DND-41 (cell line): ENCODE data around the gene CILP.

Experiments
- ATAC-seq: fragments of 200-7000 bp; cut with Tn5 transposase; 3 replicates; pipeline ENCODE4 v1.9.1; 2021; ENCODE audit warnings: low read depth; ENCODE audit not compliant: insufficient read depth
- DNase-seq: peaks from one replicate; pipeline ENCODE4 v3.0.0-alpha.2; 2020
- H2AFZ ChIP-seq: 2 replicates; pipeline ENCODE4 v1.6.0; 2012; ENCODE audit warnings: low read depth, low read length
- H3K27ac ChIP-seq: 2 replicates; pipeline ENCODE4 v1.5.1; 2012; ENCODE audit warnings: low read length, inconsistent platforms
- H3K27me3 ChIP-seq: fragments of 200-600 bp; sonication (generic); 2 replicates; pipeline ENCODE4 v1.6.0; 2012; ENCODE audit warnings: low read length, mild to moderate bottlenecking, inconsistent platforms; ENCODE audit not compliant: insufficient read depth, poor library complexity
- H3K36me3 ChIP-seq: 2 replicates; pipeline ENCODE4 v1.5.1; 2012; ENCODE audit warnings: low read length, inconsistent platforms; ENCODE audit not compliant: insufficient read depth
- H3K4me1 ChIP-seq: 2 replicates; pipeline ENCODE4 v1.5.1; 2012; ENCODE audit warnings: mild to moderate bottlenecking, low read length; ENCODE audit not compliant: insufficient read depth
- H3K4me2 ChIP-seq: 2 replicates; pipeline ENCODE4 v1.6.0; 2012; ENCODE audit warnings: mild to moderate bottlenecking, moderate library complexity, low read length, inconsistent platforms; ENCODE audit not compliant: insufficient read depth
- H3K4me3 ChIP-seq, 2 experiments: fragments of 200-600 bp in 1 of 2; shearing (Covaris generic) in 1 of 2; 2 replicates each; pipeline ENCODE4 v1.5.1; 2012 to 2016; ENCODE audit warnings: inconsistent platforms in 2 of 2, low read length in 2 of 2, mild to moderate bottlenecking in 2 of 2, low read depth in 1 of 2, moderate library complexity in 1 of 2
- H3K79me2 ChIP-seq: 2 replicates; pipeline ENCODE4 v1.6.0; 2012; ENCODE audit warnings: low read length, inconsistent platforms; ENCODE audit not compliant: insufficient read depth
- H3K9ac ChIP-seq: 2 replicates; pipeline ENCODE4 v1.6.0; 2012; ENCODE audit warnings: low read depth, mild to moderate bottlenecking, inconsistent platforms, low read length, moderate library complexity
- H3K9me3 ChIP-seq: 2 replicates; pipeline ENCODE4 v1.5.1; 2012; ENCODE audit warnings: low read length, moderate library complexity, mild to moderate bottlenecking, inconsistent platforms; ENCODE audit not compliant: insufficient read depth, severe bottlenecking
- H4K20me1 ChIP-seq: 2 replicates; pipeline ENCODE4 v1.6.0; 2012; ENCODE audit warnings: low read length; ENCODE audit not compliant: insufficient read depth
- EZH2 ChIP-seq: IDR thresholded peaks from 3 replicates; pipeline ENCODE4 v1.6.1; 2012; ENCODE audit warnings: borderline replicate concordance, low read depth, mild to moderate bottlenecking, moderate library complexity, low read length, inconsistent platforms; ENCODE audit not compliant: severe bottlenecking
- TF ChIP-seq, protein P1 (sequence below): IDR thresholded peaks from 2 replicates; pipeline ENCODE4 v1.5.1; 2012; ENCODE audit warnings: borderline replicate concordance, low read length, moderate library complexity, mild to moderate bottlenecking; ENCODE audit not compliant: poor library complexity, severe bottlenecking; ENCODE audit errors: extremely low read depth

The CILP gene

DNA sequence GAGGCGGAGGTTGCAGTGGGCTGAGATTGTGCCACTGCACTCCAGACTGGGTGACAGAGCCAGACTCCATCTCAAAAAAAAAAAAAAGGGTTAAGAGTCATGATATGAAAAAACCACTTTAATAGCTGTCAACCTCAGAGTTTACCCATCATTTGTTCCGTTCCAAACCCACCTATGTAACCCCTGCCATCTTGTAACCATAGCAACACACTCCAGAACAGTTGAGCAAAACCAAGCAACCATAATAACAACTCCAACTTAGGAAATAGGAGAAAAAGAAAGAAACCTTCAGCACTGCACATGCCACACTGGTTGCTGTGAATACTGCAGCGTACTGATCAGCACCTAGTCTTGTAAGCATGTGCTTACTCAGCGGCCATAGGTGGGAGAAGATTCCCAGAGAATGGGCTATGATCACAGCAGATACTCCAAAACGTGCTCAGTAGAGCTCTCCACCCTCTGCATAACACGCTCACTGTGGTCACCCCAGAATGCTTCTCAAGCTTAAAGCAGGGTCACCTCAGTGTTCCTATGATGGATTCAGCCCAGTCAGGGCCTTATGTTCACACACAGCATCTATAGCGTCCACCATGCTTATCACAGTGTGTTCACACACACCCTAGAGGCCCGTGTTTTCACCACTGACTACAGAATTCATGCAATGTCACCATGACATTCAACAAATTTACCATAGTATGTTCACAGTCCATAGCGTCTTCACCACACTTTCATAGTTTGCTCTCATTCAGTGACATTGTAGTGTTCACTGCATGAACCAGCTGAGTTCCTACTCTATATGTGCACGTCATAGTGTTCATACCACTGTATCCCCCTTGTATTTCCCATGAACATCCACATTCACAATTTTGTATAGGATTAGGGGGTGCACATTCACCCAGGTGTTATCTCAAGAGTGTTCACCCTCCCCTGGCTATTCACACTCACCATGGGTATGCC lies 6.5 kb upstream of the CILP start:
- Histone ChIP-seq H3K4me1 (no peaks in the 10 kb centered on the region), H4K20me1 (no peaks in the 10 kb centered on the region), H3K36me3 (no peaks in the 10 kb centered on the region), H3K4me3 (no peak overlapping the region), H3K79me2 (no peaks in the 10 kb centered on the region), H3K27me3 (no peaks in the 10 kb centered on the region), H3K9ac (no peak overlapping the region), H3K9me3 (no peaks in the 10 kb centered on the region), H3K27ac (no peak overlapping the region), H3K4me2 (no peak overlapping the region), H2AFZ (no peak overlapping the region)
- no peak for ATAC-seq
- no peak for TF ChIP-seq EZH2
- TF ChIP-seq, protein P1, sequence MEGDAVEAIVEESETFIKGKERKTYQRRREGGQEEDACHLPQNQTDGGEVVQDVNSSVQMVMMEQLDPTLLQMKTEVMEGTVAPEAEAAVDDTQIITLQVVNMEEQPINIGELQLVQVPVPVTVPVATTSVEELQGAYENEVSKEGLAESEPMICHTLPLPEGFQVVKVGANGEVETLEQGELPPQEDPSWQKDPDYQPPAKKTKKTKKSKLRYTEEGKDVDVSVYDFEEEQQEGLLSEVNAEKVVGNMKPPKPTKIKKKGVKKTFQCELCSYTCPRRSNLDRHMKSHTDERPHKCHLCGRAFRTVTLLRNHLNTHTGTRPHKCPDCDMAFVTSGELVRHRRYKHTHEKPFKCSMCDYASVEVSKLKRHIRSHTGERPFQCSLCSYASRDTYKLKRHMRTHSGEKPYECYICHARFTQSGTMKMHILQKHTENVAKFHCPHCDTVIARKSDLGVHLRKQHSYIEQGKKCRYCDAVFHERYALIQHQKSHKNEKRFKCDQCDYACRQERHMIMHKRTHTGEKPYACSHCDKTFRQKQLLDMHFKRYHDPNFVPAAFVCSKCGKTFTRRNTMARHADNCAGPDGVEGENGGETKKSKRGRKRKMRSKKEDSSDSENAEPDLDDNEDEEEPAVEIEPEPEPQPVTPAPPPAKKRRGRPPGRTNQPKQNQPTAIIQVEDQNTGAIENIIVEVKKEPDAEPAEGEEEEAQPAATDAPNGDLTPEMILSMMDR: no peak
- DNase-seq: no peak

DNA sequence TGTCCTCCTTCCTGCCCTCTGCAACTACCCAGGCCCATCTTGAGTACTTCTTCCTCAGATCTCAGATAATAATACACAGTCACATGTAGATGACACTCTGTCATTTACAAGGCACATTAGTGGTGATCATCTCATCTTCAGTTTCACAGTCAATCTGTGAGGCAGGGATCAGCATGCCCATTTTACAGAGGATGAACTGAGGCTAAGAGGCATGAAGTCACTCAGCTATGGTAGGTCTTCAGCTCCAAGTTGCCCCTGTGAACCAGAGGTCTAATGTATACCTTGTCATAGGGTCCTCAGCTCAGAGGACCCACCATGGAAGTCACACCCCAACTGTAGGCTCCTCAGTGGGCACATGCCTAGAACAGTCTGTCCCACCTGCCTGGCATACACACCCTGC lies 4.2 kb upstream of the CILP start:
- no peak overlapping the region for H3K4me3 ChIP-seq
- ATAC-seq: no peak
- no peak overlapping the region for H3K9ac ChIP-seq
- no peaks in the 10 kb centered on the region for H3K4me1 ChIP-seq
- no peak overlapping the region for H3K27ac ChIP-seq
- H3K79me2 ChIP-seq: no peaks in the 10 kb centered on the region
- H4K20me1 ChIP-seq: no peaks in the 10 kb centered on the region
- H3K27me3 ChIP-seq: no peaks in the 10 kb centered on the region
- no peaks in the 10 kb centered on the region for H3K9me3 ChIP-seq
- H3K4me2 ChIP-seq: no peak overlapping the region
- H2AFZ ChIP-seq: no peak overlapping the region
- DNase-seq: no peak
- TF ChIP-seq, protein P1: no peak
- TF ChIP-seq EZH2: no peak
- H3K36me3 ChIP-seq: no peaks in the 10 kb centered on the region

DNA sequence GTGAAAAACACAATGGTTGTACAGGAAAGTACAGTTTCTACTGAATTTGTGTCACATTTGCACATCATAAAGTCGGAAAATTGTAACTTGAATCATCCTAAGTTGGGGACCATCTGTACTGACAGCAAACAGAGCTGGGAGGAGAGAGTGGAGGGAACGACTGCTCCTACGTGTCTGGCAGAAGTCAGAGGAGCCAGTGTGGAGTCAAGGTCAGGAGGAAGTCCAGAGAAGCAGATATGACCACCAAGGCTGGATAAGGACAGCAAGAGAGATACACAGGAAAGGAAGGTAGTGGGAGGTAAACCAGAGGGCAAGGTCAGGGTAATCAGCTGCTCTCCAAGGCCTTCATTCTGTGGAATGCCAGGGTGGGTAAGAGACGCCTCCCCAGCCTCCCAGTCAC lies 2.7 kb upstream of the CILP start:
- TF ChIP-seq, protein P1: no peak
- TF ChIP-seq EZH2: no peak
- H3K4me1 ChIP-seq: no peaks in the 10 kb centered on the region
- DNase-seq (no peak), ATAC-seq (no peak)
- no peaks in the 10 kb centered on the region for H3K36me3 ChIP-seq
- H3K79me2 ChIP-seq: no peaks in the 10 kb centered on the region
- H3K27ac ChIP-seq: no peak overlapping the region
- H3K9ac ChIP-seq: no peak overlapping the region
- H3K27me3 ChIP-seq: no peaks in the 10 kb centered on the region
- H3K9me3 ChIP-seq: no peaks in the 10 kb centered on the region
- no peak overlapping the region for H3K4me3 ChIP-seq
- H3K4me2 ChIP-seq: no peak overlapping the region
- H2AFZ ChIP-seq: no peak overlapping the region
- H4K20me1 ChIP-seq: no peaks in the 10 kb centered on the region
